GM12891 (cell line): Measurements from ENCODE around the gene CHMP4B.

ENCODE experiments used
- POLR2A ChIP-seq: IDR thresholded peaks from 2 replicates; pipeline ENCODE4 v1.6.1; 2011; ENCODE audit warnings: low read depth, low read length, control low read depth
- POLR2AphosphoS5 ChIP-seq: IDR thresholded peaks from 2 replicates; pipeline ENCODE4 v1.6.1; 2011; ENCODE audit warnings: low read depth, low read length, control low read depth

DNA sequence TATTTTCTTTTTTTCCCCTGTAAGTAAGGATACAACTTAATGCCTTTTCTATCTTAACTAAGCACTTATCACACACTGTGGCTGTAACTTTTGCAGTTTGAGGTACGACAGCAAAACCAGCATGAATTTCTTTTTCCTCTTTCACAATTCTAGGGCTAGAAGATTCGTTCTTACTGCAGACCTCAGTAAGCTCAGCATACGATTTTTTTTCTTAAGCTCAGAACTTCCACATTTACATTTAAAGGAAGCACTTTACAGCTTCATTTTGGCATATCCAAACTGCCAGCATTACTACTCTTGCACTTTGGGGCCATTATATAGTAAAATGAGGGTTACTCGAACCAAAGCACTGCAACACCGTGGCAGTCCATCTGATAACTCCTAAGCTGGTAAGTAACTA is 889 bp upstream of the CHMP4B start:
- TF ChIP-seq POLR2A (no peak), POLR2AphosphoS5 (no peak)
